GM18517 (cell line): Measurements from ENCODE around the gene DYRK4.
A peak's percentile ranks its signal among the peaks of the same experiment; 100 is the strongest.

ENCODE experiments used
- ATAC-seq: cut with Tn5 transposase; IDR thresholded peaks from one replicate; pipeline ENCODE4 v1.9.1; 2021; ENCODE audit warnings: mild to moderate bottlenecking, moderate library complexity; ENCODE audit not compliant: unreplicated experiment

Gene DYRK4

GRCh38 chr12:4615667-4616066, 53.7 kb downstream of the DYRK4 start:
- no peak for ATAC-seq

- no peak for ATAC-seq
Observed at GRCh38 chr12:4621511-4621910, 59.5 kb downstream of the DYRK4 start.

DNA sequence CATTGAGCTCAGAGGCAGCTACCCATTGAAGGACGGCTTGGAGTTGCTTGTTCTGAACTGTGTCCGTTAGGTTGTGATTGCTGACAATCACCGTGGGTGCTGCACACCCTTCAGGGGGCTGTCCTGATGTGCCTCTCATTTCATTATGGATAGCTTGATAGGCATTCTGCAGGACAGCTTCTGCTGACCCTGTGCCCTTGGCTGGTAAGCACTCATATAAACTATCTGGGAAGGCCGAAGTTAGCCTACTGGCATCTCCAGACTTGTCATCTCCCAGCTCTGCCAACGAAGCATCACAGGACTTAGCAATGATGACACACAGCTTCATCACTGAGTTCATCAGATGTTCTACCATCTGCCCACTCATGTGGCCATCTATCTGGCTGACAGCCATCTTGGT, 64.5 kb downstream of the DYRK4 start:
- ATAC-seq: no peak

- no peak for ATAC-seq
Observed at GRCh38 chr12:4628406-4628805, 66.4 kb downstream of the DYRK4 start.

DNA sequence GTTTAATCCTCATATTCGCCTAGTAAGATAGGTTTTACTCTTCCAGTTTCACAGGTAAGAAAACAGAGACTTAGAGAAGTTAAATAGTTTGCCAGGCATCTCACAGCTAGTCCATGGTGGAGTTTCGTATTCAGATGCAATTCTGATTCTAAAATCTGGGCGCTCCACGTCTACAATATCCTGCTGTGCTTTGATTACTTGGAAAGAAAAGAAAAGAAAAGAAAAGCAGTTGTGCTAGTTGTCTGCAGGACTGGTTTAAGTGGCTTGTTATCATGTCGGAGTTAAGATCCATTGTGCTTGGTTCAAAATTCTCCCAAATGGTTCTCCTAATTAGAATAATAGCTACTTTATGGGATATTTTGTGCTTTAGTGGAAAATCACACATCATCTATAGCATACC, 68.3 kb downstream of the DYRK4 start:
- no peak for ATAC-seq

DNA sequence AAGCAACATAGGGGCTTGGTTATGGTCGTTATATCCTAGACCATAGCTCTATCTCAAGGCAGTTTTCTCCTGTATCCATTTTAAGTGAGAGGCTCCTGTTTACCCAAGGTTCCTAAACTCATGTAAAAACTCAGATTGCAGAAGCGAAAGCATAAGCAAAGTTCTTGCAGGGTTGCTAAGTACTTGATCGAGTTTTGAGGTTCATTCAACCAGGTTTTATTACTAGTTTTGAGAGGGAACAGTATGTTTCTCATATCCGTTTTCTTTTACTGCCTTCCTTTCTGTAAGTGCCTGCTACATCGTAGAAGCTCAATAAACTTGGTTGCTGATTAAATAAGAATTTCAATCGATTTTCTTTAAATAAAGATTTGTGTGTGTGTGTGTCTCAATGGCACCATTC, 81.7 kb downstream of the DYRK4 start:
- ATAC-seq: peak; percentile 48

DNA sequence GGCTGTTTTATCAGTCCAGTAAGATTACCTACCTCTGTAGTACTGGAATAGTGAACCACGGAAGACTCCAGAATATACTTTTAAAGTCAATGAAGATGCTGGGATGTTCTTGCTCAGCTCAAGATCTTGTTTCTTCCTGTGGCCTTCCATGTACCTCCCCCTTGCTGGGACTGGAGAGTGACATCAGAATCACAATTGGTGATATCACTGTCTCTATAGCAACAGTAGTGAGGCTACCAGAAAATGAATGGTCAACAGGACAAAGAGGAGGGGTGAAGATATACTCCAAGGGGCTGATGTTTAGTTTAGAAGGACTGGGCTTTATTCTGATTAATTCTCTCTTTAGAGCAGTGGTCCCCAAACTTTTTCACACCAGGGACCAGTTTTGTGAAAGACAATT, 83.0 kb downstream of the DYRK4 start:
- no peak for ATAC-seq

- no peak for ATAC-seq
Observed at GRCh38 chr12:4648104-4648500, 86.1 kb downstream of the DYRK4 start.

DNA sequence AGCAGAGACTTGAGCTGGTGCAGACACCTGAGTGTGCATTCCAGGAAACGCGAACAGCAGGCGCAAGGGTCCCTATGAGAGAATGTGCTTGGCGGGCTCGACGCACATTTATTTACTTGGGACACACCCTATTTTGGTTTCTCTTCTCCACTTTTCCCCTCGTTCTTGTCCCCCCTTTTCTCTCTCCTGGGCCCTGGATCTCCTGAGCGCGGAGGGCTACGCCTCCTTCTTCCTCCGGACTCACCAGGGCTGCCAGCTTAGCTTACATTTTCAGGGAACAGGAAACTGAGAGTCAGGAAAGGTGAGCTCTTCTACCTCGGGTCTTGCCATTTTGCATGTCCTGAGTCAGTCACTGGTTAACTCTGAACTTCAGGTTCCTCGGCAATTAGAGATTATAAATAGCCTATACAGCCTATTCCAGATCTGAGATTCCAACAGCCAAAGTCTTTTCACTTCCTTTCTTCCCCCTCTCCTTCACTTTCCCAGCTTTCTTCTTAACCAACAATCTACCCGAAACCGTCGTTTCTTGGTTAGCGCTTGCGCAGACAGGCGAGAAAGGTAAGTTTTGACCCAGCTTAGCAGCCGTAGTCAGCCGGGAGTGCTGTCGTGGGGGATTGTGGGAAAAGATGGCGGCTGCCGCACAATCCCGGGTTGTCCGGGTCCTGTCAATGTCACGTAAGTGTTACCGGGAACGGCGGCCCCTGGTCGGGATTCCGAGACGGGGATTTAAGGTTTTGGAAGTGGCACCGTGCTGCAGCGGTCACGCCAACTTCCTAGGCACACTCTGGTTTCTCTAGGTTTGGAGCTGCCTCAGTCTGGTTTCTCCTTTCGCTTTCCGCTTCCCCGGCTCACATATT, 86.7 kb downstream of the DYRK4 start, which contains the start of the genes AKAP3 and NDUFA9:
TSS of gene AKAP3 (minus strand) at position 551 of the 857 bp plus-strand sequence. CDS start 10,855 bp downstream, outside the sequence.
TSS of gene NDUFA9 (plus strand) at position 614 of the 857 bp plus-strand sequence. CDS start at position 627, 13 bp downstream.
- peak; percentile 69 for ATAC-seq

- ATAC-seq: no peak
Observed at GRCh38 chr12:4649358-4649661, 87.3 kb downstream of the DYRK4 start.

GRCh38 chr12:4653257-4653656, 91.2 kb downstream of the DYRK4 start:
- ATAC-seq: no peak

DNA sequence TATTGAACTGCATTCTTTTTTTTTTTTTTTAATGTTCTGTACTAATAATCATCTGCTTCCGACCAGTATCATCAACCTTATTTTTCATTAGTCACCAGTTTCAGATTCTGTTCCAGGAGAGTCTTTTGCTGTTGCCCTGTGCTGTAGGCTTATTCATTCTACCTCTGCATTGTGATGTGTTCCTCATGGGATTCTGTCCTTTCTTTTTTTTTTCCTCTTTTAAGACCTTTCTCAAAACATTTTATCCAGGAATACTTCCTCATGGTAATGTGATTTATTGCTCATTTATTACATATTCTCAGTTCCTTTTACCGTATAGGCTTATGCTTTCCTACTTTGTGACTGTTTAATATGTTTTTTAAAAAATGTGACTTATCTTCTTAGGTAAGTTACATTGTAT, 91.7 kb downstream of the DYRK4 start:
- ATAC-seq: no peak
